ENCODE measurements around the gene PIEZO2. TPM values are rescaled to one million over a fixed set of nuclear protein-coding genes. Genes with fewer than 3 reads are reported as not detected.
"Not testable (repeated sequence)": the region's sequence is repeated elsewhere in the genome, so short reads cannot be mapped to it uniquely, and the experiment has no call there.

Gene PIEZO2
- total RNA-seq, 4 donors from 2014 or later, result 0.68 to 2.2 (median 1.1) TPM

DNA sequence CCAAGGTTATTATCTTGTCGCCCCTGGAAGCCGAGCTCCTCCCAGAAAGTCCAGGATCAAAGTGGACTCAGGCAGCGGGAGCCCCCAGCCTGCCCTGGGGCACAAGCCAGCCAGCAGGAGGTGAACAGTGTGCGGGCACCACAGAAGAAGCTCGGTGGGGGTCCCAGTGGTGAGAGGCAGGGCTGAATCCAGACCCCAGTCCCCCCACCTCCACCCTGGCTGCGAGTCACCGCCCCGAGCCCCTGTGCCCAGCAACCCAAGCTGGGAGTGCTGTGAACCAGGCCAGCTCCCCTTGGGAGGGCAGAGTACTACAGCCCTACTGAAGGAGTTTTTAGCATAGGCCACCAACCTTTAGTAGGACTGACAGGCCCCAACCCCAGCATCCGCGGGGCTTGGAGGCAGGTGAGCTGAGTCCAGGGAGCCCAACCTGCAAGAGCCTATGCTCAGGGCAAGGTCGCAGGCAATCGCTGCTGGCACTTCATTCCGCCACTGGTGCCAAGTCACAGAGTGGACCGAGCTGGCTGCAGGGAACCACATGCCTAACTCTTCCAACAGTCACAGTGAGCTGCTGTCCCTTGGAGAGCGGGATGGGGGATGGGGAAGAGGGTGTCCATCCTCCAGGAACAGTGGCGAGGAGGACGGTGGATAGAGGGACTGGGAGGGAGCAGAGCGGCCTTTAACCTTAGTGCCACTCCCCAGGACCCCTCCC lies 3.0 kb downstream of the PIEZO2 start:
- H3K27me3 ChIP-seq, result peaks cover 54% of the 10 kb centered on the region
- no peak overlapping the region for H3K4me3 ChIP-seq
- H3K36me3 ChIP-seq, result no peaks in the 10 kb centered on the region
- TF ChIP-seq, protein P1, sequence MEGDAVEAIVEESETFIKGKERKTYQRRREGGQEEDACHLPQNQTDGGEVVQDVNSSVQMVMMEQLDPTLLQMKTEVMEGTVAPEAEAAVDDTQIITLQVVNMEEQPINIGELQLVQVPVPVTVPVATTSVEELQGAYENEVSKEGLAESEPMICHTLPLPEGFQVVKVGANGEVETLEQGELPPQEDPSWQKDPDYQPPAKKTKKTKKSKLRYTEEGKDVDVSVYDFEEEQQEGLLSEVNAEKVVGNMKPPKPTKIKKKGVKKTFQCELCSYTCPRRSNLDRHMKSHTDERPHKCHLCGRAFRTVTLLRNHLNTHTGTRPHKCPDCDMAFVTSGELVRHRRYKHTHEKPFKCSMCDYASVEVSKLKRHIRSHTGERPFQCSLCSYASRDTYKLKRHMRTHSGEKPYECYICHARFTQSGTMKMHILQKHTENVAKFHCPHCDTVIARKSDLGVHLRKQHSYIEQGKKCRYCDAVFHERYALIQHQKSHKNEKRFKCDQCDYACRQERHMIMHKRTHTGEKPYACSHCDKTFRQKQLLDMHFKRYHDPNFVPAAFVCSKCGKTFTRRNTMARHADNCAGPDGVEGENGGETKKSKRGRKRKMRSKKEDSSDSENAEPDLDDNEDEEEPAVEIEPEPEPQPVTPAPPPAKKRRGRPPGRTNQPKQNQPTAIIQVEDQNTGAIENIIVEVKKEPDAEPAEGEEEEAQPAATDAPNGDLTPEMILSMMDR (IDR thresholded peaks at IDR 0.05), result no peak
- no peak for TF ChIP-seq POLR2A (IDR thresholded peaks at IDR 0.05)
- TF ChIP-seq POLR2AphosphoS5 (IDR thresholded peaks at IDR 0.05), result no peak
- TF ChIP-seq EP300 (IDR thresholded peaks at IDR 0.05), result no peak
- H3K4me1 ChIP-seq, result peaks cover 29% of the 10 kb centered on the region
- H3K9me3 ChIP-seq, result no peaks in the 10 kb centered on the region
- 77% methylated on average over 13 of the region's 18 CpGs for WGBS
- H3K27ac ChIP-seq, result no peak overlapping the region
- no peak for DNase-seq (ENCODE audit: low spot score in 2 of 2)

DNA sequence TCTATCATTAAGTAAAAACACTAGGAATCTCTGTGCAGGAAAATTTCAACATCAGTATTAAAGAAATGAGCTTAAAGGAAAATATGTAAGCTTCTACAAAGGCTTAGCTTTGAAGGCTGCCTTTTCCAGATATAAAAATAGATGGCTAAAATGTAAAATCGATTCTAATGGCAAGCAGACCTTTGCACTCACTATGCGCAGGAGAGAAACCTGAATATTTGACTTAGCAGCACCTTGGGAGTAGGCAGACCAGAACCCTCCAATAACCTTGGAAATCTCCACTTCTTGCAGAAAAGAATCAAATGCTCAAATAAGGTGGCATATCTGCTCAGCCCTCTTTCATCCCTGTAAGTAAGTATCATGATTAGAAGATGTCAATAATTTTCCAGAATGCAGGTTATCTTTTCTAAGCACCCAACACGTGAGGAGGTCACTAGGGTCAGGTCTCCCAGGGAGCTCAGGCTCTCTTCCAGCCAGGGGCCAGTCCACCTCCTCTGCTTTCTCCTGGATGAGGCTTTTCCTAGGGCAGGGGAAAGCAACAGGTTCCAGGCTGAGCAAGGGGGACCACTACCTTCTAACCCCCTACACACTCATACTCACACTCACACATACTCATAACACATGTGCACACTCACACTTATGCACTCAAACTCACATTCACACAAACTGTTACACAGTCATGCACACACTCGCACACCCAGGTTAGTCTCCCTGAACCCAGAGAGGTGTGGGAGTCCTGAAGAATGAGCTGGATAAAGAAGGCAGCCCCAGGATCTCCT lies 3.8 kb downstream of the PIEZO2 start:
- H3K4me3 ChIP-seq, result no peak overlapping the region
- no peak overlapping the region for H3K27ac ChIP-seq
- DNase-seq (ENCODE audit: low spot score in 2 of 2), result no peak
- H3K9me3 ChIP-seq, result no peaks in the 10 kb centered on the region
- peaks cover 29% of the 10 kb centered on the region for H3K4me1 ChIP-seq
- no peaks in the 10 kb centered on the region for H3K36me3 ChIP-seq
- H3K27me3 ChIP-seq, result peaks cover 49% of the 10 kb centered on the region
- WGBS, result 71% methylated on average over 4 of the region's 4 CpGs
- TF ChIP-seq POLR2A (IDR thresholded peaks at IDR 0.05) (no peak), EP300 (IDR thresholded peaks at IDR 0.05) (no peak), POLR2AphosphoS5 (IDR thresholded peaks at IDR 0.05) (no peak)
- TF ChIP-seq, protein P1 (IDR thresholded peaks at IDR 0.05), result no peak

DNA sequence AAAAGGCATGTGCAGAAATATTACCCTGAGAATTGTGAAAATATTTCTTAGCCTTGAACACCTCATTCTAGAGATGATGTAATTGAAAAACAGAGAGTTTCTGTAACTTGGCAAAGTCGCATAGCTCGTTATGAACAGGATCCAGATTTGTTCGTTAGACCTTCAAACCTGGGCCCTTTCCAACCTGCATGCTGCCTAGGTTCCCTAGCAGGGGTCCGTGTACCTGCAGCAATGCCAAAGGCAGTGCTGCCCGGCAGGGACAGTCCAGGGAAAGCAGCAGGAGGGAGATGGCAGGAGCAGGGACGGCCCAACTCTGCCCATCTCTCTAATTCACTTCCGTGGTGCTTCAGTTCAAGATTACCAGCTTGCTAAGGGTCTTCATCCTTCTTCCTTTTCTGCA lies 12.0 kb downstream of the PIEZO2 start:
- WGBS, result 64% methylated on average over 7 of the region's 7 CpGs
- no peak for DNase-seq (ENCODE audit: low spot score in 2 of 2)
- no peak overlapping the region for H3K27ac ChIP-seq
- no peaks in the 10 kb centered on the region for H3K36me3 ChIP-seq
- TF ChIP-seq EP300 (IDR thresholded peaks at IDR 0.05) (no peak), POLR2AphosphoS5 (IDR thresholded peaks at IDR 0.05) (no peak), POLR2A (IDR thresholded peaks at IDR 0.05) (no peak)
- TF ChIP-seq, protein P1 (IDR thresholded peaks at IDR 0.05), result no peak
- H3K4me1 ChIP-seq, result no peaks in the 10 kb centered on the region
- no peaks in the 10 kb centered on the region for H3K27me3 ChIP-seq
- H3K4me3 ChIP-seq, result no peak overlapping the region
- H3K9me3 ChIP-seq, result no peaks in the 10 kb centered on the region

DNA sequence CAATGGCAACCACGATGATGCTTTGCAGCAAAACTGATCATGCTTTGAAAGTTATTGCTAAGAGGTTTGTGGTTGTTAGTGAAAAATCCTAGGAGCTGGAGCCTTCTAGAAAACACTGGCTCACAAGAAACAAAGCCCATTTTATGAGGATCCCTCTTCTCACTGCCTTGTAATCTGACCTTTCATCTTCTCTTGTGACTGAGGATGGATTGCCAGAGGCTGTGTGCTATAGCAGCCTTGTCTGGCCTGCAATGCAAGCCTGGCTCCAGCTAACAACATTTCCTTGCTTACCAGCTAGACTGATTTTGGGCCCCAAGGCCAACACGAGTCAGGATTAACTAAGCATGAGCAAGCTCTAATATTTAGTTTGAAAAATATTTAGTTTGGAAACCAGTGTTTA lies 13.1 kb downstream of the PIEZO2 start:
- Histone ChIP-seq H3K4me1 (no peaks in the 10 kb centered on the region), H3K27ac (no peak overlapping the region), H3K4me3 (no peak overlapping the region), H3K36me3 (no peaks in the 10 kb centered on the region), H3K27me3 (no peaks in the 10 kb centered on the region), H3K9me3 (no peaks in the 10 kb centered on the region)
- no peak for DNase-seq (ENCODE audit: low spot score in 2 of 2)
- TF ChIP-seq EP300 (IDR thresholded peaks at IDR 0.05), result no peak
- TF ChIP-seq, protein P1 (IDR thresholded peaks at IDR 0.05), result no peak
- no peak for TF ChIP-seq POLR2A (IDR thresholded peaks at IDR 0.05)
- TF ChIP-seq POLR2AphosphoS5 (IDR thresholded peaks at IDR 0.05), result no peak
- WGBS, result 48% methylated on average over 2 of the region's 2 CpGs

DNA sequence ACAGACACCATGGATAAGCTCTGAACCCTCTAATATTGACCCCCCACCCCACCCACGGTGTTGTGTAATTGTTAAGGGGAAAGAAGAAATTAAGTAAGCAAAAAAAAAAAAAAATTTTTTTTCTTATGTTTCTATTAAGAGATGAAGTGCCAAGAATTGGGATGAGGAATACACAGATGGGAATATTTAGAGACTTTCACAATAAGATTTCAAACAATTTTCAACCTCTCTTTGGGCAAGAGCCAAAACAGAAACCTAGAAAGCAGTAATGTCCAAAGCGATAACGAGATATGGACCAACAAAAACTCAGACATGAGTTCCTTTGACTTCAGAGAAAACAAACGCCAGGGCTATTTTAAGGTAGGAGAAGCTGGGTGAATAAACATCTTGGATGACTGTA lies 14.4 kb downstream of the PIEZO2 start:
- H3K4me1 ChIP-seq, result no peaks in the 10 kb centered on the region
- H3K27me3 ChIP-seq, result no peaks in the 10 kb centered on the region
- no peaks in the 10 kb centered on the region for H3K36me3 ChIP-seq
- TF ChIP-seq, protein P1 (IDR thresholded peaks at IDR 0.05), result no peak
- TF ChIP-seq POLR2A (IDR thresholded peaks at IDR 0.05), result no peak
- no peak for TF ChIP-seq POLR2AphosphoS5 (IDR thresholded peaks at IDR 0.05)
- no peak for TF ChIP-seq EP300 (IDR thresholded peaks at IDR 0.05)
- no peak overlapping the region for H3K4me3 ChIP-seq
- DNase-seq (ENCODE audit: low spot score in 2 of 2), result no peak
- no peak overlapping the region for H3K27ac ChIP-seq
- WGBS, result 53% methylated on average over 4 of the region's 4 CpGs
- no peaks in the 10 kb centered on the region for H3K9me3 ChIP-seq

DNA sequence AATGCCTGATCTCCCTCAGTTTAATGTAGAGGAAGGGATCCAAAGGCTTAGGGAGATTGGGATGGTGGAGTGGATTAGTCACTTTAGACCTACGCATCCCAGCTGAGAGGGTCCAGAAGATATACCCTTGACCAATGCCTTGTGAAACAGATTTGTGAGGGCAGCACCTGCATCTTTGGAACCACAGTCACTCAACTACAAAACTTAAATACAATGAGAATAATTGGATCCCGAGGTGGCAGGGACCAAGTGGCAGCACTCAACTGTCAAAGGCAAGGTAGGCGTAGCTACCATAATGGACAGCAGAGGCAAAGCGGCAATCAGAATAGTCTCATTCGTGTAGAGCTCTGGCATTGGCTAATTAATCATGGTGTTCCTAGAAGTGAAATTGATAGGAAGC lies 20.3 kb downstream of the PIEZO2 start:
- not testable (repeated sequence) for DNase-seq (ENCODE audit: low spot score in 2 of 2); H3K4me1 ChIP-seq; H3K27me3 ChIP-seq; H3K4me3 ChIP-seq; H3K27ac ChIP-seq; H3K9me3 ChIP-seq; H3K36me3 ChIP-seq
- 94% methylated on average over 5 of the region's 5 CpGs for WGBS
